Measurements from ENCODE around the gene H1-8. TPM values are rescaled to one million over a fixed set of nuclear protein-coding genes. Genes with fewer than 3 reads are reported as not detected.

Gene H1-8
- total RNA-seq, 1 donor from 2014 or later, result not detected

GRCh38 chr3:129548104-129548965 lies 5.4 kb downstream of the H1-8 start:
- no peaks in the 10 kb centered on the region for H3K4me1 ChIP-seq
- no peaks in the 10 kb centered on the region for H3K9me3 ChIP-seq
- TF ChIP-seq, protein P1, sequence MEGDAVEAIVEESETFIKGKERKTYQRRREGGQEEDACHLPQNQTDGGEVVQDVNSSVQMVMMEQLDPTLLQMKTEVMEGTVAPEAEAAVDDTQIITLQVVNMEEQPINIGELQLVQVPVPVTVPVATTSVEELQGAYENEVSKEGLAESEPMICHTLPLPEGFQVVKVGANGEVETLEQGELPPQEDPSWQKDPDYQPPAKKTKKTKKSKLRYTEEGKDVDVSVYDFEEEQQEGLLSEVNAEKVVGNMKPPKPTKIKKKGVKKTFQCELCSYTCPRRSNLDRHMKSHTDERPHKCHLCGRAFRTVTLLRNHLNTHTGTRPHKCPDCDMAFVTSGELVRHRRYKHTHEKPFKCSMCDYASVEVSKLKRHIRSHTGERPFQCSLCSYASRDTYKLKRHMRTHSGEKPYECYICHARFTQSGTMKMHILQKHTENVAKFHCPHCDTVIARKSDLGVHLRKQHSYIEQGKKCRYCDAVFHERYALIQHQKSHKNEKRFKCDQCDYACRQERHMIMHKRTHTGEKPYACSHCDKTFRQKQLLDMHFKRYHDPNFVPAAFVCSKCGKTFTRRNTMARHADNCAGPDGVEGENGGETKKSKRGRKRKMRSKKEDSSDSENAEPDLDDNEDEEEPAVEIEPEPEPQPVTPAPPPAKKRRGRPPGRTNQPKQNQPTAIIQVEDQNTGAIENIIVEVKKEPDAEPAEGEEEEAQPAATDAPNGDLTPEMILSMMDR (IDR thresholded peaks at IDR 0.05), result no peak
- H3K27me3 ChIP-seq, result no peaks in the 10 kb centered on the region
- intact Hi-C loops (cut with DNase I), result no loop called here
- no peak for DNase-seq (ENCODE audit: low spot score in 2 of 2)
- no peak overlapping the region for H3K4me3 ChIP-seq
- H3K36me3 ChIP-seq, result no peaks in the 10 kb centered on the region
- H3K27ac ChIP-seq, result no peak overlapping the region

DNA sequence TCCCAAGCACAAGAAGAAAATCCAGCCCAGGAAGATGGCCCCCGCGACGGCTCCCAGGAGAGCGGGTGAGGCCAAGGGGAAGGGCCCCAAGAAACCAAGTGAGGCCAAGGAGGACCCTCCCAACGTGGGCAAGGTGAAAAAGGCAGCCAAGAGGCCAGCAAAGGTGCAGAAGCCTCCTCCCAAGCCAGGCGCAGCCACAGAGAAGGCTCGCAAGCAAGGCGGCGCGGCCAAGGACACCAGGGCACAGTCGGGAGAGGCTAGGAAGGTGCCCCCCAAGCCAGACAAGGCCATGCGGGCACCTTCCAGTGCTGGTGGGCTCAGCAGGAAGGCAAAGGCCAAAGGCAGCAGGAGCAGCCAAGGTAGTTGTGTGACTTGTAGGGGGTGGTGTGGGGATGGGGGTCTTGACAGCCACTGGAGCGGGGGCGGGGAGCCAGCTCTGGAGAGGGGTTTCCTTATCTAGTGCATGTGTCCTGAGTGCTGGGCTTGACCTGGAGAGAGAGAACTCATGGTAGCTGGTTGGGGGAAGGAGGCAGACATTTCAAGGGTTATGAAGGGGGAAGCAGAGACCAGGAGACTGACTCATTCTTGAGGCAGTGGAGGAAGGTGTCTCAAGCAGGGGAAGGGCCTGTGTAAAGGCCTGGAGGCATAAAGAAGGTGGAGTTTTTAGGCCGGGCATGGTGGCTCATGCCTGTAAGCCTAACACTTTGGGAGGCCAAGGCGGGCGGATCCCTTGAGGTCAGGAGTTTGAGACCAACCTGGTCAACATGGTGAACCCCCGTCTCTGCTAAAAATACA lies 6.2 kb downstream of the H1-8 start:
- peaks cover 0 to under 1% of the 10 kb centered on the region in 2 donors for H3K4me1 ChIP-seq
- intact Hi-C loops (cut with DNase I), result no loop called here
- TF ChIP-seq, protein P1 (IDR thresholded peaks at IDR 0.05), result no peak
- no peak overlapping the region for H3K4me3 ChIP-seq
- H3K9me3 ChIP-seq, result no peaks in the 10 kb centered on the region
- H3K36me3 ChIP-seq, result no peaks in the 10 kb centered on the region
- no peak for DNase-seq (ENCODE audit: low spot score in 2 of 2)
- H3K27ac ChIP-seq, result no peak overlapping the region
- no peaks in the 10 kb centered on the region for H3K27me3 ChIP-seq

DNA sequence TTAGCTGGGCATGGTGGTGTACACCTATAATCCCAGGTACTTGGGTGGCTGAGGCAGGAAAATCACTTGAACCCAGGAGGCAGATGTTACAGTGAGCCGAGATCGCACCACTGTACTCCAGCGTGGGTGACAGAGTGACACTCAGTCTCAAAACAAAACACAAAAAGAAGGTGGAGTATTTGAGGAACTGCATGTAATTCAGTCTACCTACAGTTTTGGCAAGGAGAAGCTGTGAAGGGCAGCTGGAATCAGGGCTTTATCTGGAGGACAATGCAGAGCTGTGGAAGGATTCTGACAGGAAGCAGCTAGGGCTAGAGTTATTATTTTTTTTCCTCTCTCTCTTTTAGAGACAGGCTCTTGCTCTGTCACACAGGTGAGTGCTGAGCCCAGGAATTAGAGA lies 6.8 kb downstream of the H1-8 start:
- H3K4me3 ChIP-seq, result no peak overlapping the region
- H3K27me3 ChIP-seq, result no peaks in the 10 kb centered on the region
- no peak overlapping the region for H3K27ac ChIP-seq
- H3K36me3 ChIP-seq, result no peaks in the 10 kb centered on the region
- intact Hi-C loops (cut with DNase I), result no loop called here
- H3K4me1 ChIP-seq, result peaks cover 0 to 5% of the 10 kb centered on the region in 2 donors
- TF ChIP-seq, protein P1 (IDR thresholded peaks at IDR 0.05), result no peak
- no peaks in the 10 kb centered on the region for H3K9me3 ChIP-seq
- DNase-seq (ENCODE audit: low spot score in 2 of 2), result no peak

DNA sequence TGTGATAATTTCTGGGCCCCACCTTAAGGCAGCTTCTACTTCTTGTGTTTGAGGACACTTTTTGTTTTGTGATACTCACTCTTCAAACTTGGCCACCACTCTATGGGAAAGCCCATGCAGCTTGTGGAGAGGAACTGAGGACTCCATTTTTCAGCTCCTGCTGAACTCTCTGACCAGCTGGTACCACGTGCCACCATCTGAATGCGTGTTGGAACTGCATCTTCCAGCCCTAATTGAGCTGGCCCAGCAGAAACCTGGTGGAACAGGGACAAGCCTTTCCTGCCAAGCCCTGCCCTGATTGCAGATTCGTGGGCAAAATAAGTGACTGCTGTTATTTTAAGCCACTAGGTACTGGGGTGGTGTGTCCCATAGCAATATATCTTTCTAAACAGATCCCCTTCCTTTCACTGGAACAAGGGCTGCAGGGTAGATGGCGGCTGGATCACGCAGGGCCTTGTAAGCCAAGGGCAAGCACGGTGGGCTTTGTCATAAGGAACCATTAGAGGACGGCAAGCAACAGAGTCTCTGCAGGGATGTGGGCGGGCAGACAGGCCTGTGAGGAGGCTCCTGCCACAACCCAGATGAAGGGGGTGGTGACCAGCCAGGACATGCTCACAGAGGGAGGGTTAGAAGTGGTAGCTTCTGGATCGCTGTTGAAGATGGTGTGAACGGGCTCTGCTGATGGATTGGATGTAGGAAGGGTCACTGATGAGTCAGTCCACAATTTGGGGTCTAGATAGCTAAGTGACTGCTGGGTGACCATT lies 9.5 kb downstream of the H1-8 start:
- Histone ChIP-seq H3K27ac (no peak overlapping the region), H3K4me3 (no peak overlapping the region), H3K27me3 (no peaks in the 10 kb centered on the region), H3K36me3 (peaks cover 7 to 12% of the 10 kb centered on the region in 2 donors), H3K4me1 (peaks cover 0 to 18% of the 10 kb centered on the region in 2 donors), H3K9me3 (no peaks in the 10 kb centered on the region)
- intact Hi-C loops (cut with DNase I), result no loop called here
- DNase-seq (ENCODE audit: low spot score in 2 of 2), result no peak
- TF ChIP-seq, protein P1 (IDR thresholded peaks at IDR 0.05), result no peak

GRCh38 chr3:129553171-129553570 lies 10.2 kb downstream of the H1-8 start:
- intact Hi-C loops (cut with DNase I), result no loop called here
- TF ChIP-seq, protein P1 (IDR thresholded peaks at IDR 0.05), result no peak
- peaks cover under 1 to 25% of the 10 kb centered on the region in 2 donors for H3K4me1 ChIP-seq
- H3K9me3 ChIP-seq, result no peaks in the 10 kb centered on the region
- no peak for DNase-seq (ENCODE audit: low spot score in 2 of 2)
- no peak overlapping the region for H3K4me3 ChIP-seq
- peaks cover 7 to 12% of the 10 kb centered on the region in 2 donors for H3K36me3 ChIP-seq
- H3K27me3 ChIP-seq, result no peaks in the 10 kb centered on the region
- H3K27ac ChIP-seq, result no peak overlapping the region
